Small intestine (tissue), 7 donors: ENCODE data around the gene HTR4. TPM values are rescaled to one million over a fixed set of nuclear protein-coding genes. Genes with fewer than 3 reads are reported as not detected.
A peak's percentile ranks its signal among the peaks of the same experiment; 100 is the strongest.

Source experiments
- DNase-seq, 2 donors: peaks; one replicate each; pipeline versions ENCODE4 v3.0.0 to v3.0.0-alpha.2; 2013
- FAIRE-seq: peaks from 2 replicates; lab custom pipeline; 2012; peaks lifted over from hg19 to GRCh38; lab: Jason Lieb, UNC
- H3K27ac ChIP-seq, 3 donors: one replicate each; pipeline ENCODE4 v1.5.1; 2013; ENCODE audit warnings: low read length in 2 of 3, mild to moderate bottlenecking in 2 of 3, control low read depth in 1 of 3, inconsistent platforms in 1 of 3, low read depth in 1 of 3, moderate library complexity in 1 of 3
- H3K27me3 ChIP-seq, 3 donors: one replicate each; pipeline ENCODE4 v1.6.1; 2013; ENCODE audit warnings: low read length in 3 of 3, inconsistent platforms in 1 of 3; ENCODE audit not compliant: control insufficient read depth in 3 of 3, insufficient read depth in 3 of 3
- H3K36me3 ChIP-seq, 3 donors: one replicate each; pipeline ENCODE4 v1.6.1; 2013; ENCODE audit warnings: low read length in 3 of 3, inconsistent platforms in 1 of 3, low read depth in 1 of 3, mild to moderate bottlenecking in 1 of 3, moderate library complexity in 1 of 3; ENCODE audit not compliant: control insufficient read depth in 3 of 3, insufficient read depth in 2 of 3
- H3K4me1 ChIP-seq, 3 donors: one replicate each; pipeline ENCODE4 v1.6.1; 2013; ENCODE audit warnings: low read length in 2 of 3, inconsistent platforms in 1 of 3, low read depth in 1 of 3, mild to moderate bottlenecking in 1 of 3, moderate library complexity in 1 of 3; ENCODE audit not compliant: control insufficient read depth in 3 of 3, insufficient read depth in 2 of 3
- H3K4me3 ChIP-seq, 3 donors: one replicate each; pipeline ENCODE4 v1.5.1; 2013; ENCODE audit warnings: low read length in 3 of 3, control low read depth in 1 of 3, inconsistent platforms in 1 of 3, low read depth in 1 of 3, mild to moderate bottlenecking in 1 of 3, moderate library complexity in 1 of 3
- H3K9me3 ChIP-seq, 2 donors: one replicate each; pipeline ENCODE4 v1.6.1; 2013; ENCODE audit warnings: low read depth in 1 of 2, low read length in 1 of 2; ENCODE audit not compliant: control insufficient read depth in 2 of 2, insufficient read depth in 1 of 2
- WGBS, 3 donors: extraction: QIAGEN DNeasy Blood & Tissue Kit; methylation state at CpG; one replicate each; pipeline ENCODE4 v1.1.7; 2013; 5-methylcytosine and 5-hydroxymethylcytosine counted together
- polyA plus RNA-seq, 4 donors: library from polyadenylated mRNA; stranded (reverse) in 3 of 4; unstranded in 1 of 4; fragments of 200-250 nt in 3 of 4; fragments of 120-200 nt in 1 of 4; gene quantifications; one replicate each; pipeline versions ENCODE4 v1.2.1 to v1.2.3, GENCODE V29; 2013
- donor health status: healthy with polysubstance abuse.
- donor health status: control.
- donor health status: control.
- donor health status: Bipolar disorder and iron deficiency.
- donor health status: healthy.

HTR4 gene
- polyA plus RNA-seq, 4 donors, result 1.6 to 8.7 (median 4.2) TPM

- Histone ChIP-seq H3K27me3 (no peaks in the 10 kb centered on the region), H3K9me3 (no peaks in the 10 kb centered on the region), H3K4me1 (peaks cover 0 to 3% (median 0%) of the 10 kb centered on the region in 3 donors), H3K36me3 (peaks cover 2 to 25% (median 17%) of the 10 kb centered on the region in 3 donors), H3K27ac (no peak overlapping the region), H3K4me3 (no peak overlapping the region)
- 88 to 95% (median 90%) methylated on average over 2 of the region's 2 CpGs for WGBS, 3 donors
- DNase-seq, result no peak
- FAIRE-seq, result no peak
Measured at GRCh38 chr5:148438933-148439332, 215.4 kb downstream of the HTR4 start.

GRCh38 chr5:148437249-148437648 is 217.1 kb downstream of the HTR4 start:
- H3K27me3 ChIP-seq, result no peaks in the 10 kb centered on the region
- DNase-seq (no peak), FAIRE-seq (peak; percentile 53)
- H3K9me3 ChIP-seq, result no peaks in the 10 kb centered on the region
- no peak overlapping the region for H3K4me3 ChIP-seq
- peaks cover 8 to 28% (median 15%) of the 10 kb centered on the region in 3 donors for H3K36me3 ChIP-seq
- no peak overlapping the region for H3K27ac ChIP-seq
- WGBS, 3 donors, result 79 to 90% (median 81%) methylated on average over 6 of the region's 6 CpGs
- H3K4me1 ChIP-seq, result no peaks in the 10 kb centered on the region

- H3K4me3 ChIP-seq, result no peak overlapping the region
- no peak overlapping the region for H3K27ac ChIP-seq
- no peaks in the 10 kb centered on the region for H3K9me3 ChIP-seq
- WGBS, 3 donors, result 92 to 94% (median 92%) methylated on average over 3 of the region's 3 CpGs
- H3K4me1 ChIP-seq, result no peaks in the 10 kb centered on the region
- no peaks in the 10 kb centered on the region for H3K27me3 ChIP-seq
- DNase-seq (no peak), FAIRE-seq (no peak)
- H3K36me3 ChIP-seq, result peaks cover 8 to 26% (median 12%) of the 10 kb centered on the region in 3 donors
Measured at GRCh38 chr5:148436029-148436428, 218.3 kb downstream of the HTR4 start.

GRCh38 chr5:148433826-148434225 is 220.5 kb downstream of the HTR4 start:
- Histone ChIP-seq H3K4me3 (no peak overlapping the region), H3K27me3 (no peaks in the 10 kb centered on the region), H3K4me1 (no peaks in the 10 kb centered on the region), H3K27ac (no peak overlapping the region), H3K9me3 (no peaks in the 10 kb centered on the region), H3K36me3 (peaks cover 8 to 16% (median 8%) of the 10 kb centered on the region in 3 donors)
- DNase-seq (no peak), FAIRE-seq (no peak)
- 97 to 100% (median 97%) methylated on average over 3 of the region's 3 CpGs for WGBS, 3 donors

Other genes starting within 250 kb of the HTR4 start
- gene ADRB2, start 172.1 kb upstream of the HTR4 start, polyA plus RNA-seq, result 1 to 10 TPM in 1 of 4 donors, under 1 TPM in 2, not detected in 1; 0.27 to 1.5 (median 0.54) TPM